Right renal pelvis (tissue), 4 donors: Measurements from ENCODE around the gene HSPB9. TPM values are rescaled to one million over a fixed set of nuclear protein-coding genes. Genes with fewer than 3 reads are reported as not detected.

Source experiments
- DNase-seq, 4 donors: peaks; one replicate each; pipeline ENCODE4 v3.0.0-alpha.2; 2013; ENCODE audit warnings: low read depth in 4 of 4, low spot score in 3 of 4, missing footprints in 1 of 4
- polyA plus RNA-seq, 4 donors: library from polyadenylated mRNA; unstranded; fragments of 120-200 nt; gene quantifications; one replicate each; pipeline ENCODE4 v1.2.1, GENCODE V29; 2013; ENCODE audit not compliant: insufficient read length in 4 of 4

HSPB9 gene
- polyA plus RNA-seq, 4 donors: 0.14 to 0.31 (median 0.21) TPM

- no peak for DNase-seq
These were observed 4.5 kb upstream of the HSPB9 start for GRCh38 chr17:42118126-42118510.

DNA sequence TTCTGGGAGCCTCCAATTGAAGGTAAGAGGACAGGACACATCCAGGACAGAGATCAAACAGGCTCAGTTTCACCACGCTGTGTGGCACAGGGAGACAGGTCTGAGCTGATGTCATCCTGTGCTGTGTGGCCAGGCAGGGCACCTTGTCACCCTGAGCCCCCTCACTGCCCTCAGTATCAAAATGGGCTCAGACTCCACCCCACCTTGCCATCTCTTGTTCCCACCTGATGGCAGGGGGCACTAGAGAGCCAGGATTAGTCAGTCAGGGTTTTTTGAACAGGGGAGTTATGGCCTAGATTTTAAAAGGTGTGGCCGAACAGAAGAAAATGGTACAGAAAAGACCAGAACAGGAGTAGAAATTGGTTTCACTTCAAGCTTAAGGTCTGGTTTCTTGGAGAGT, 4.1 kb upstream of the HSPB9 start:
- DNase-seq: no peak

DNA sequence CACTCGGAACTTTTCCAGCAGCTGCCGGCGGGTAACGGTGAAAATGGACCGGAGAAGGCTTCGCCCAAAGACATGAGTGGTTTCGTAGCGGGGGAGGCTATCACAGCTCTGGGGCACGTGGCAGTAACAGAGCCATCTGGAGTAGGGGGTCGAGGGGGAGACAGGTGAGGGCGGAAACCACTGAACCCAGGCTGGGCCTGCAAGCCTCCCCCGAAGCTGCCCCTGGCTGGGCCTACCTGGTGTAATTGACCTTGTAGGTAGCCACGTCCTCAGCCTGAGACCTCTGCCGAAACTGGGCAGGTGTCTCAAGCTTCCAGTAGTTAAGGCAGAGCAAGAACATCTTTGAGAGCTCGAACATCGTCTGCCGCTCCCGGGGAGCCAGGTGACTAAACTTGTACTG, 3.3 kb upstream of the HSPB9 start:
- DNase-seq: no peak

DNA sequence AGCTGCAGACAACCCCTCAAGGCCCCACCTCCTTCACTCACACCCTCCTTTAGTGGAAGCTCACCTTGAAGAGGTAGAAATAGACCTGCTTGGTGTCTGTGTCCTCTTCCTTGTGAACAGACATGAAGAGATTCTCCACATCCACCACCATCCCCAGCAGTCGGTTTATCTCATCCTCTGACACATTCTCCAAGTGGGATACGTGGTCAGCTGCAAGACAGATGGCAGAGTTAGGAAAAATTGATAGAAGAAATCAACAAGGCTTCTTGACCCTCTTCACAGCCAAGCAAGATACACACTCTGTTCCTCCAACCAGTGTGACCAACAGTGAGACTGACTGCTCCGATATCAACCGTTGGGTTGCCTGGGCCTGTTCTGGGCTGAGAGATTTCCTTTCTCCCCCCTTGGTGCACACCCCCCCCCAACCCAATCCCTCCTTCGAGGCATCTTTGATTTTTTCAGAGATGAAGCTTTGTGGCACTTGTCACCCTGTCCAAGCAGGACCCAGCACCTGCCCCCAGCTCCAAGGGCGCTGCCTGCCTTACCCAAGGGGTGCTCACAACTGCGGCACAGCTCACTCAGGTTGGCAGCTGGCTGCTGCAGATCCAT, 2.3 kb upstream of the HSPB9 start:
- no peak for DNase-seq

GRCh38 chr17:42120770-42121769, 1.5 kb upstream of the HSPB9 start, which contains the start of gene KAT2A:
TSS of gene KAT2A (minus strand) at chr17:42121367. CDS start at chr17:42121304, 63 bp downstream.
- peak in 3 of 4 donors; percentile 55 to 72 (median 61) for DNase-seq

- DNase-seq: no peak
These were observed 1.7 kb downstream of the HSPB9 start for GRCh38 chr17:42124256-42124655.

DNA sequence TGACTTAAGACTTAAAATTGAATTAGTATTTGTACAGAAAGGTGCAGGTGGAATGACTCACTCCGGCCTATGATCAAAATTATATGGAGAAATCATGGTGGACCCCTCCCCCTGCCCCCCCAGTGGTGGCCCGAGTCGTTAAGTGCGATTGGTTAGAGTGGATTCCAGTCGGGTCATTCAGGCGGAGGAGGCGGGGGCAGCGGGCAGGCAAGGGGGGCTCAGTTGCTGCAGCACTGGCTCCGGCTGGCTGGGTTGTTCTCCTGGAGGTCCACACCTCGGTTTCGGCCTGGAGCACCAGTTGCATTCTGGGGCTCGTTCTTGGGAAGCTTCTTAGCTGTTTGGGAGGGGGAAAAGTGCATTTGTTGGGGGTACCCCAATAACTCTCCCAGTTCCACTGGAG, 3.0 kb downstream of the HSPB9 start:
- DNase-seq: no peak

- DNase-seq: no peak
These were observed 4.2 kb downstream of the HSPB9 start for GRCh38 chr17:42126836-42127235.

DNA sequence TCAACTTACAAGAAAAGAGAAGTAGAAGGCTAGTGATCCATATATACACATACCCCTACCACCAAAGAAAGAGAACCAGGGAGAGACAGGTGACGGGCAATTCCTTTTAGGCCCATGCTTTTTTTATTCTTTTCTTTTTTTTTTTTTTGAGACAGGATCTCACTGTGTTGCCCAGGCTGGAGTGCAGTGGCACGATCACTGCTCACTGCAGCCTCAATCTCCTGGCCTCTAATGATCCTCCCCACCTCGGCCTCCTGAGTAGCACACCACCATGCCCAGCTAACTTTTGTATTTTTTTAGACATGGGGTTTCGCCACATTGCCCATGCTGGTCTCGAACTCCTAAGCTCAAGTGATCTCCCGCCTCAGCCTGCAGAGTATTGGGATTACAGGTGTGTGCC, 4.8 kb downstream of the HSPB9 start:
- DNase-seq: no peak

DNA sequence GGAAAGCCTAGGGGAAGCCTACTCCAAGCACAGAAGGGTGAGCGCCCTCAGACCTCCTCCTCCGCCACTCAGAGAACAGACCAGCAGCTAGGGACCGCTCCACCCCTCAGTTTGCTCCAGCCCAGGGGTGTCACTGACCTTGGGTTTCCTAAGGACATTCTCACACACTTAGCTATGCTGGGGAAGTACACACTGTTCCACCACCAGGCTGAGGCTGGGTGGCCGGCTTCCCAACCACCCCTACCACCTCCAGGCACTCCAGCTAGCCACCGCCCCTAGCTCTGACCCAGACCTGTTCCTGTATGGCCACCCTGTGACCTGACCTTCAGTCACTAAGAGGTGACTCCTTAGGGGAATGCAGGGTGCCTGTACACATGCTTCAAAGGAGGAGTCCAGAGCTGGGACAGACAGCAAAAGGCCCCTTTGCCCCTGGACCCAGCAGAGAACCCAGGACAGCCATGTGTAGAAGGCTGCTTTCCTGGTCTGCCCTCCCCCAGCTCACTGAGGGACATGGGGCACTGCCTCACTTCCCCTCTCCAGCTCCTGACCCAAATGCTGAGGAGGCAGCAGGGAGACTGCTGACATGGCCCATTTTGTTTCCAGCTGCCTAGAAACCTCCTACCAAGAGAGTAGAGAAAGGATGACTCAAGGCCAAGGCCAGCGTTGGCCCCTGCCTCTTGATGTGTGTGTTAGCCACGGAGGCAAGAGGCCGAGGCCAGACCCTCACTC, 6.7 kb downstream of the HSPB9 start:
- DNase-seq: no peak

DNA sequence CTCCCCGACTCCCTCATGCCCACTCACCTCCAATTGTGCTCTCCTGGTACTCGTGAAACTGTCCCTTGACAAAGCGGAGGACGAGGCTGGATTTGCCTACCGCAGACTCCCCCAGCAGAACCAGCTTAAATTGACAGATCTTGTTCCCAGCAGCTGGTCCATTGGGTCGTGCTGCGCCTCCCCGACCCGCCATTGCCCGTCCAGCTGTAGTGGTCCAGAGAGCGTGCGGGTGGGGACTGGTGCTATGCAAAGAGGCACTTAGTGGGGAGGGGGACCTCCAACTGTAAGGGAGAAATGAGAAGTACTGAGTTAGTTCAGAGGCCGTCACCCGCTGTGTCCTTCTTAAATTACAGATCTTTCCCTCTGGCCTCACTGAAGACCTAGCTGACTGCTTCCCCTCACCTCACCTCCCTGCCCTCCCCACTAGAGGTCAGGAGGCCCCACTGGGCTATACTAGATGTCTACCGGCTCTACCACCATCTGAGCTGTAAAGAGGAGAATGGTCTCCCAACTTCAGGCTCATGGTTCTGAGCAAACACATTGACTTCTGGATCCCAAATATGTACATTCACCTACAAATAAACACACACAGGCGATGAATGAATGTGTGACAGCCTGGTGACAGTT, 7.8 kb downstream of the HSPB9 start:
- DNase-seq: no peak

GRCh38 chr17:42131232-42131631, 8.6 kb downstream of the HSPB9 start:
- DNase-seq: no peak

DNA sequence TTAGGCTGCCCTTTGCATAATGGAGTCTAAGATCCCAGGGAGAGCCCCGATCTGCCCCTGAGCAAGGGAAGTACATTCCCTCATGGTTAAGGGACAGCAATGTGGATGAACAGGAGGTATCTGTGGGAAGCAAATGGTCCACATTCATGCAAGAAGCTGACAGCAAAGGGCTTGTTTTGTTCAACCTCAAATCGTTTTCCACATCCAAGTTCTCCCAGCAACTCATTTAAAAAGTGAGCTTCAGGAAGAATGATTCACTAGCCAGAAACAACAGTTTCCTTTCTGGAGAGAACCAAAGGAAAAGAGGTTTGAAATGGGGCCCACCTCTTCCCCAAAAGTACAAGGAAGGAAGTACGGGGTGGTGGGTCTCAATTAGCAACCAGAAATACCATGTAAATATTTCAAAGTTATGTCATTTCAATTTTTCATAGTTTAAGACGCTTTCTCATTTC, 9.4 kb downstream of the HSPB9 start:
- DNase-seq: no peak

GRCh38 chr17:42132941-42133340, 10.3 kb downstream of the HSPB9 start:
- DNase-seq: peak in 2 of 4 donors; percentile 44 to 54

DNA sequence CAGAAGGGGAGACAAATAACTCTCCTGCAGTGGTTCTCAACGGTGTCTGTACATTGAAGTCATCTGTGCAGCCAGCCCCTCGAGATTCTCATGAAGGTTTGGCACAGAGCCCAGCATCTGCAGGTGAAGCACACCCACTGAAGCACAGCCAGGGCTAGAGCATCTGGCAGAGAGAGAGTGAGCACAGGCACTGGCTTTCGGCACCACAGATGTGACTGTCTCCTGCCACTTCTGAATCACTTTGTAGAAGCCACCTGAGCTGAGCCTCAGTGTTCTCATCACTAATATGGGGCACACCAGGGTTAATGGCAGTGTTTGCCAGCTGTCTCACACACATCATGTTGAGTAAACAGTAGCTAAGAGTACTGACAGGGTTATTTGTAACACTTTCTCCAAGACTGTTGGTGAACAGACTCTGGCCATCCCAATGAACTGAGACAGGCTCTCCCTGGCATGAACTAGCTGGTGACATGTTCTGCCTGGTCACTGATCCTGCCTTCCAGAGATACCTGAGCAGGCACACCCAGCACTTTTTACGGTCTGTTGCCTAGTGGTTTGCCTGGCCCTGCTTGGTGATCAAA, 10.9 kb downstream of the HSPB9 start:
- DNase-seq: no peak

DNA sequence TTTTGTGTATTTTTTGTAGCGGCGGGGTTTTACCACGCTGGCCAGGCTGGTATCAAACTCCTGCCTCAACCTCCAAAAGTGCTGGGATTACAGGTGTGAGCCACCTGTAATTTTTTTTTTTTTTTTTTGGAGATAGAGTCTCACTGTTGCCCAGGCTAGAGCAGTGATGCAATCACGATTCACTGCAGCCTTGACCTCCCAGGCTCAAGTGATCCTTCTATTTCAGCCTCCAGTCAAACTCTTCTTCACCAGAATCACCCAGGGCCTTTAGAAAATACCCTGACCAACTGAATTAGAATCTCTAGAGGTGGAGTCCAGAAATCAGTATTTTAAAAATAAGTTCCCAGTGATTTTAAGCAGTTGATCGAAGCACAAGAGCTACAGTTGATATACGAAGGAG, 12.5 kb downstream of the HSPB9 start:
- no peak for DNase-seq

DNA sequence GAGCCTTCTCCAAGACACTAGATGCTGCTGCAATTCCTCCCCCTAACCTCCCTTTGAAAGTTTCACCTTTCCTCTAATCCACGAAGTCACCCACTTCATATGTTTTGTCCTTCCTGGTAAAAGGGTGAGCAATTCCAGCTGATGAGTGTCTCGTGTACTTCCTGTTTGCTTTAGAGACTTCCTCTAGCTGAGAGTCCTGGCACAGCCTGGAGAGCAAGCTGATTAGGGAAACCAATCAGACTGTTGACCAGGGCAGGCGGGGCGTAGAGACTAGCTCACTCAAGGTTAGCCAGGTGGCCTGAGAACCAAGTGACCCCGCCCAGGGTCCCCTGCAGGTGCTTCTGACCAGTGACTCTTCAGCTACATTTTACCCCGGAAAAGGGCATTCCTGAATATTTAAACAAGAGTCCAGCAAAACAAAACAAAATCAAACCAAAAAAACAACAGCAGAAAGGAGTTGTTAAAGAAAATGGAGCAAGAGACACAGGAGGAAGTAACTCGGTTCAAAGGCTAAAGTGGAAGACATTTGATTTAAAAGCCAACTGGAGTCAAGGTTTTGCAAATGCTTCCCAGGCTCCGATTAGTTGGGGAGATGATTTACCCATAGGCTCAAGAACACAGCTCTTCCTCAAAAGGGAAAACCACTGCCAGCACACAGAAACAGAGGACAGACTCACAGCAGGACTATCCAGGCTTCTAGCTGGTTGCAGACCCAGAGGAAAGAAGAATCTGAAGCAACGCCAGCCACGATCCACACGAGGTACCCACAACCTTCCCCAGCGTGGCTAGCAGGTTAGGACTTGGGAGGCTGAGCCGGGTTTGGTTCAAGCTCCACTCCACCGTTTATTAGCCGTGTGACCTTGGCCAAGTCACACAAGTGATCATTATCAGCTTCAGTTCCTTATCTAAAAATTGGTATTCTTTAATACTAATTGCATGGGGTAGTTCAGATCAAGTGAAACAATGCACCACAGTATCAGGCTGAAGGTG, 13.4 kb downstream of the HSPB9 start:
- DNase-seq: no peak

GRCh38 chr17:42136654-42137051, 14.0 kb downstream of the HSPB9 start:
- DNase-seq: no peak
